Renal cortex interstitium (tissue), 11 donors: ENCODE results near the gene GUCY1A1. TPM values are rescaled to one million over a fixed set of nuclear protein-coding genes. Genes with fewer than 3 reads are reported as not detected.

Experiments used
- DNase-seq, 11 donors: peaks; one replicate each; pipeline ENCODE4 v3.0.0-alpha.2; 2013; ENCODE audit warnings: low read depth in 9 of 11, low spot score in 4 of 11; ENCODE audit errors: extremely low read depth in 1 of 11
- polyA plus RNA-seq, 3 donors: library from polyadenylated mRNA; unstranded; fragments of 120-200 nt; gene quantifications; one replicate each; pipeline ENCODE4 v1.2.1, GENCODE V29; 2013; ENCODE audit not compliant: insufficient read length in 3 of 3

Gene GUCY1A1
- polyA plus RNA-seq, 3 donors, result 65.0 to 82.3 (median 81.1) TPM

DNA sequence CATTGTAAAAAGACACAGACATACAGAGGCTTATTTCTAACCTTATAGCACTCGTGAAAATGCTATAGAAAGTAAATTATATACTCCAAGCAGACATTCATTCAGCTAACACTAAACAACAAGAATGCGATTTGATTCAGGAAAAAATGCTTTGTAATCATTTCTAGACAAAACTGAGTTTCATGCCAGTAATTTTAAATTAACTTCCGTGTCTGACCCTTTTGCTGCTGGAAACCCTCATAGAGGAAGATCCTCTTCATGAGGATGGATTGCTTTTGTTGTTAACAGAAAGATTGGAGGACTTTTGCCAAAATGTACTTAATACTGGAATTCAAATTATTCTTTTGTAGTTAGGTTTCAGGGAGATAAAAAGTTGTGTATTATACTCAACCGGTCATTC is 43.3 kb downstream of the GUCY1A1 start:
- DNase-seq, result peak in 1 of 11 donors; percentile 17

DNA sequence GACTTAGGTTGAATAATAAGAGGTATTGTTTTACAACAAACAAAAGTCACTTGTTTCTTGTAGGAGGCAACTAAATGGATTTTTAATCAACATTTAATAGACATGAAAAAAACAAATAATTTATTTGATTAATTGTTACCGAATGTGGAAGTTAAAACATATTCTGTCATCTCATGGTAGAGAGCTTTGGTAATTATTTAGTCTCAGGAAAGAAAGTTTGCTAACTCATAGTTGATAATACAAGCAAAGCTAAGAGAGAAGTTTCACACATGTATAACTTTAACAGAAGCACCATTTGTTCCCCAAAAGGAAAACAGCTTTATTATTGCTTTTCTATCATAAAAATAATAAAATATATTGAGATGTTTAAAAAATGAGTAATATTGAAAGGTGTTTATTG is 44.9 kb downstream of the GUCY1A1 start:
- DNase-seq, result no peak

DNA sequence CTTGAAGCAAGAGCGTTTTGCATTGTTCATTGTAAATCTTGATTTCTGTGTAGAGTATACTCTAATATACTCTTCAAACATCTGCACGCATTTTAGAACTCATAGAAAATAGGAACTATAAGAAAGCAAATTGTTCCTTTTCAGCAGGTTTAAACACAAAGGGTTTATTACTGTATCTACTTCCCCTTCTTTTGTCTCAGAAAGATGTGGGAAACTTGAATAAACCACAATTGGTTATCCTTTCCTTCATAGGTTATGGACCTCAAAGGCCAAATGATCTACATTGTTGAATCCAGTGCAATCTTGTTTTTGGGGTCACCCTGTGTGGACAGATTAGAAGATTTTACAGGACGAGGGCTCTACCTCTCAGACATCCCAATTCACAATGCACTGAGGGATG is 46.2 kb downstream of the GUCY1A1 start:
- DNase-seq, result no peak

DNA sequence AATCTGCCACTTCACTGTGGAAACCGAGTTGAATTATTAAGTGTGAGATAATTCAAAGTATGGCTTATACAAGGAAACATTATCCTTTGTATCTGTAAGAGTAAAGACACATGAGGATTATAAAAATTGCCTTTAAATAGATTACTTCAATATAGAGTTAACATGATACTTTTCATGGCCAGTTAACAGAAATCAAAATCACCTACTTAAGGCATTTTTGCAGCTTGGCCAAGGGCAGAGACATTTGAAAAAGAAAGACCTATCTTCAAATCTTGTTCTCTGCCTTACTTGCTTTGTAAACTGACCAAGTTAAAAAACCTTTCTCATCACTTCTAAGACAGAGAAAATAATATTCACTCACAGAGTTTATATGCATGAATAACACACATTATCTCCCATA is 47.3 kb downstream of the GUCY1A1 start:
- DNase-seq, result no peak

DNA sequence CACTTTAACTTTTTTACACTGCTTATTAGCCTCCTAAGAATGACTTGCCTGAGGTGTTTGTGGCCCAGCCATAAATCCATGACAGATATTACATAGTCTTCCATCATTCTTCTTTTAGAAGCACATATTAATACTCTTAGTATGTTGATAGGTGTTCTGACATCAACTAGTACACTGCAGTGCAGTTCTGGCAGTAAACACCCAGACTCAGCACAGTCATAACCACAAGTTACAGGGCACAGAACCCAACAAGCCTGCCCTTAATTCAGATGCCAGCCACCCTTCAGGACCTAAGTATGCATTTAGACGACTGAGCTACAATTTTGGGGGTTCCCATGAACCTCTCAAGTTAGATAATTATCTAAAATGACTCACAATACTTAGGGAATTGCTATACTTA is 55.7 kb downstream of the GUCY1A1 start:
- DNase-seq, result no peak

DNA sequence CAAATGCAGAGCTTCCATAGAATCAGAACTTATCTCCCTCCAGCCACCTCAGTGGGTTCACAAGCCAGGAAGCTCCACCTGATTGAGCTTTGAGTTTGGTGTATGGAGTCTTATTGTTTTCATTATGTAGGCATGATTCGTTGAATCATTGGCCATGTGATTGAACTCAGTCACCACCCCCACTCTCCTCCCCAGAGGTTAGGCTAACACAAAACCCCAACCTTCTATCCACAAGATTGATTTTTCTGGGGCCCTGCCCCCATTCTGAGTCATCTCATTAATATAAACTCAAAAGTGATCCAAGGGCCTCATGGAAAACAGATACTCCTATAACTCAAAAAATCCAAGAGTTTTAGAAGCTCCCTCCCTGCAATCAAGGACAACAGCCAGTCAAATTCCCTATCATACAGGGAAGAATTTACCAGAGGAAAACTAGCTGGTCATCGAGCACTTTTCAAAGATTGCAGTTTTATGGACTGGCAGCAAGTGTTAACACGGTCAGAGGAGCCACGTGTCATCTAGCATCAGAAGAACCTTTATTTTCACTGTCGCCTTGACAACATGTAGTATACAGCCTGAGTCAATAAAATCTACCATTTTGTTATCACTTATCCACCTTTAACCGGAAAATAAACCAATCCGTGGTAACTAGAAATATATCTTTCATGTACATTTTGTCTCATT is 56.3 kb downstream of the GUCY1A1 start:
- DNase-seq, result no peak

DNA sequence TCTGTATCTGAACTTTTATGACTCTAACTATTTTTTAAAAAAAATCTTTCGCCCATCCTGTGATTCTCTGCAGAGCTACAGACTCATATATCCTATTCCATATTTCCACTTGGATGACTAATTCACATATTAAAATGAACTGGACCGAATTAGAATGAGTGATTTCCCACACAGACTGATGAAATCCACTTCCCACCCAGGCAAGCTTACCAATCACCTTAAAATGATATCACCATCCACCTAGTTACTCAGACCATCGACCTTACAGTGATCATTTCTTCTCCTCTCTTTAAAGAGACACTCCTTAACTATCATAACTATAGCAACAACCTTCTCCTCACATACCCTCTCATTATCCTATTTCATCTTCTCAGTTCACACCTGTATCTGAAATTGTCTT is 58.1 kb downstream of the GUCY1A1 start:
- no peak for DNase-seq

DNA sequence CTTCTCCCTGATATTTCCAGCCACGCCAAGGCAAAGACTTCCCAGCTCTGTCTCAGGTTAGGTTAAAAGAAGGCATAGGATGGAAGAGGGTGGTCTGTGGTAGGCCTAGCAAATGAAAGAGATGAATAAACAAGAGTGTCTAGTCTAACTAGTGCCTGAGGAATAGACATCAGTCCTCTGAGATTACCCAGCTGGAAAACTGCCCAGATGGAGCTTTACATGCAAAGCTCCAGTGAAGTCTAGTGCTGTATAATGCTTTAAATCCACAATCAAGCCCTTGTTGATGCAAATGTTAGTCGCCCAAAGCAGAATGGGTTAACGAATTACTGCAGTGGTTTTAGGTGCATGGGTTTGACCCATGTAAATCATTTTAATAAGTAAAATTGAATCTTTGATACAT is 67.4 kb downstream of the GUCY1A1 start:
- peak in 2 of 11 donors; percentile 9 to 14 for DNase-seq

DNA sequence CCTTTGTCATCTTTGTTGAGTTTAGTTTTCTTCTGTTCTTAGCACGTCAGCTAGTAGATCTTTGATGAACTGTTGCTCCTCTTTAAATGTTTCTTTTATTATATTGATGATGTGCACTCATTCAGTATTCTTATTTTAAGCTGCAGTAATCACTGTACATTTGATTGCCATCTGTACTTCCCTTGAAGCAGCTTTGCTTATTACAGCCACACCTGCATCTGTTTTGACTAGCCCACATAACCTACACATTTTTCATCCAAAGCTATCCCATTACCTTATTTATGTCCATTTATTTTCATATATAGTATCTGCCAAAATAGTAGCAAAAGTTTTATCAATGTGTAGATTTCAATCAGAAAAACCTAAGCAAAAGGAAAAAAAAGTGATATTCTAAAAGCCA is 68.3 kb downstream of the GUCY1A1 start:
- no peak for DNase-seq

DNA sequence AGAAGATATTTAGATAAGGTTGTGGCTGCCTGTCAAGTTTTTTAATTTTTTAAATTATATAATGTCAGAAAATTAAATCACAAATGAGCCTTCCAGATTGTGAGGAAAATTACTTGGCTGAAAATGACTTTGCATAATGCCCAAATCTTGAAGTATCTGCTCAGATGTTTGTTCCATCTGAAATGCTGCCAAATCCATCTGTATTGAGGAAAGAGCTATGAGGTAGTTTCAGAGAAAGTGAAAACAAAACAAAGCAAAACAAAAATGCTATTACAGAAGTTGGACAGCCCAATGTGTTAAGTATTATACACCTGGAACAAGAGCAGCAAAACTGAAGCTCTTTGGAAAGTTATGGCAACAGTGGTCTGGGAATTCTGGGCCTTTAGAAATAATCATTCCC is 68.8 kb downstream of the GUCY1A1 start:
- no peak for DNase-seq

DNA sequence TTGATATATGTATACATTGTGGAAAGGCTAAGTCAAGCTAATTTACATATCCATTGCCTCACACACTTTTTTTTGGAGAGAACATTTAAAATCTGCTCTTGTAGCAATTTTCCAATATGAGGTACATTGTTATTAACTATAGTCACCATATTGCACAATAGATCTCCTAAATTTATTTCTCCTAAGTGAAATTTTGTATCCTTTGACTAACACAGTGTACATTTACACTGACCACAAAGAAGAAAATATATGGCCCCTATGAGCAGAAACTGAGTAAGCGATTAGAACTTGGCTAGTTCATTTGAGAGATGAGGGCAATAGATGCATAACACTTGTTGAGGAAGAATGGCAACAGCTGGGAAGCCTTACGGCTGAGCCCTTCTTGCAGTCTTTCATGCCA is 71.9 kb downstream of the GUCY1A1 start:
- no peak for DNase-seq

DNA sequence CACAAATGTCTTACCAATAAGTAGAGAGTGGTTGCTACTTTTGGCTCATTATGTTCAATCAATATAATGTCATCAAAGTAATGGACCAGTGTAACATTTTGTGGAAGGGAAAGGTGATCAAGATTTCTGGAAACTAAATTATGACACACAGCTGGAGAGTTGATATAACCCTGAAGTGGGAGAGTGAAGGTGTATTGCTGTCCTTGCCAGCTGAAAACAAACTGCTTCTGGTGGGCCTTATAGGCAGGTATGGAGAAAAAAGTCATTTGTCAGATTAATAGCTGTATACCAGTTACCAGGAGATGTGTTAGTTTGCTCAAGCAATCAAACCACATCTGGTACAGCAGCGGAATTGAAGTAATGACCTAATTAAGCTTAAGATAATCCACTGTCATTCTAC is 74.9 kb downstream of the GUCY1A1 start:
- no peak for DNase-seq

DNA sequence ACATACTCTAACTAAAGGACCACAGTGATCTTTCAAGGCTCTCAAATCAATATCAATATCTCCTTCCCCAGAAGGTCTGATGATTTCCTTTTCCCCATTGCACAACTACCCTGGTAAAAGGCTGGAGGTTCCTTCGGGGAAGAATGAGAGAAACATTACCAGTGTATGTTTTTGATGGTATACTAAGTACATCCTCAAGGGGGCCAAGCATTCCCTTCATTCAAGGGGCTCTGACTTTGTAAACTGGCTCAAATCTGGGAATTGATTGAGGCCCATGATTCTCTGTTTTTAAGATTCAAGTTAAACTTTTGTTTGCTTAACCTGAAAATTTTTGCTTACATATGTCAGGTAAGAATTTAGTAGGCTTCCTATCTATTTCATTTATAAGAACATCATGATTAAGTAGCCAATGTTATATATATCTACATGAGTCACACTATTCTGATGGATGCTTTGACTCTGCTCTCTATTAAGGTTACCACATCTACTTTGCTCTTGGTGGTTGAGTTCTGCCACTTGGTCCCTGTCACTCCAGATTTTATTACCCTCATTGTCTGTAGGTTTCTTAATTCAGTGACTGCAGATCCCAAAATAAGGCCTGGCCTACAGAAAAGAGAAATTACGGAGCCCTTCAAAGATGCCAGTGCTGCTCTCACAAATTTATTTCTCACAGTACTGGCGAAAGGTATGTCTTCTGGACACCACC is 75.8 kb downstream of the GUCY1A1 start:
- no peak for DNase-seq

DNA sequence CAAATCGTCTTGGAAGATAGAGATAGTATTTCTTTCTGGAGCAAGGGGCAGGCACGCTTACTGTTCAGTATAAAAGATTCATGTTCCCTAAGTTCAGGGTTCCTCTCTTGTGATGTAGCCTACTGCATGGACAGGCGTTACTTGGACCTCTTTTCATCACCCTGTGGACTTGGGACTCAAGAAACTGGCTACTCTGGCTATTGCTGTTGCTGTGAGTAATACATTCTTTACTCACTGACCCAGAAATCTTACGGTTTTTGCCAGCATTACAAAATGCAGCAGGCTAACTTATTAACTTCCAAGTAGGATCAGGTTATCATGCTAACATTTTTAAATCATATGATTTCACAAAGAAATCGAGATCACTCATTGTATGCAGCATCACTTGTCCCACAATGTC is 79.3 kb downstream of the GUCY1A1 start:
- DNase-seq, result peak in 1 of 11 donors; percentile 33

DNA sequence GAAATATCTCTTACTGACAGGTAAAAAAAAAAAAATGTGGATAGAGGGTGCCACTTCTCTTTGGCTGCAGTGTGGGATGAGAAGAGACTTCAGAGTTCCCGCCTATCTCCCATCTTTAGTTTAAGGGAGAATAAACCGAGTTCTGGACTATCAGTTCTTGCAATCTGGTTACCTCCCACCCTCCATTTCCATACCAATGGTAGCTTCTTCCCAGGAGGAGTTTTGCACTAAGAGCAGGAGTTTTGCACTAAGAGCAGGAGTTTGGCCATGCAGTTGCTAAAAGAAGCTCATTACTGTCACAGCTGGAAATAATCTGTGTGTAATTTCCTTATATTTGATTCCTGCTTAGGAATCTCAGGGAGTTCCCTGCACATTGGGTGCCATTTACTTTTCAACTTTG is 81.4 kb downstream of the GUCY1A1 start:
- DNase-seq, result no peak

DNA sequence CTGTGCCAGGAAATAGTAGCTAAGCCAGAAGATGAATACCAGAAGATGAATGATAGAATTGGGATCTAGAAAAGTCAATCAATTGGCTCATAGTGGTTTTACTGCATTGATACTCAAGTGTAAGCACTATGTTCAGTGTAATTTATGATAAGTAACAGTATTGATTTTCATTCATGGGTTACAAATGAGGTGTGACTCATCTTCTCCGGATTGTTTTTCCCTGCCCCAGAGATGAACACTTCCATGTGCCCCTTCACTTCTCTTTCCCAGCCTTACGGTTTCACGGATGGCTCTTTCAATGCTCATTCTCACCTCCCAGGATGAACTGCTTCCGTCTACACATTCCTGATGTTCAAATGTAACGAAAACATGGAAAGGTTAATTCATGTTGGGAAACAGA is 82.4 kb downstream of the GUCY1A1 start:
- no peak for DNase-seq

DNA sequence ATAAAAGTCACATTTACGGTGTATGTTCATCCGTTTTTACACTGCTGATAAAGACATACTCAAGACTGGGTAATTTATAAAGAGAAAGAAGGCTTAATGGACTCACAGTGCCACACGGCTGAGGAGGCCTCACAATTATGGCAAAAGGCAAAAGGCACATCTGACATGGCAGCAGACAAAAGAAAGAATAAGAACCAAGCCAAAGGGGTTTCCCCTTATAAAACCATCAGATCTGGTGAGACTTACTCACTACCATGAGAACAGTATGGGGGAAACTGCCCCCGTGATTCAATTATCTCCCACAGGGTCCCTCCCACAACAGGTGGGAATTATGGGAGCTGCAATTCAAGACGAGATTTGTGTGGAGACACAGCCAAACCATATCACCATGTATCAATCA is 84.9 kb downstream of the GUCY1A1 start:
- no peak for DNase-seq

DNA sequence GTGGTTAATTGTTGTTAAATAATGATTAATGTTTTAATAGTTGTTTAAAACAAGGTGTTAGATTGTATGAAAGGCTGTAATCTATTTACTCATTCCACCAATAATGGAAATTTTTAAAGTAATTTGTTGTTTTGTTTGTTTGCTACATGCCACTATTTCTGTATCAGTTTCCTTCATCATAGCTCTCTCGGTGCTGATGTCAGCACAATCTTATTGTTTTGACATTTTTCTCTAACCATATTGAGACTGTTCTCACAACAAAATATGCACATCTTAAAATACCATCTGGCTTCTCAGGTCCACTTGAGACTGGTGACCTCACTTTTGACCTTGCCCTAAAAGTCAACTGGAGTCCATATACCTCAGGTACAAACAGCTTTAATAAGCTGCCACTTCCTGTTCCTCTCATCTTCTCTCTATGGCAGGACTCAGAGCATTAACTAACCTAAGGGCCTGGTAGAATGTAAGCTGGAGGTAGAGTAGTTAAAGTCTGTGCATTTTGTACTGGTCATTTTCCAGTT is 91.2 kb downstream of the GUCY1A1 start:
- DNase-seq, result no peak

DNA sequence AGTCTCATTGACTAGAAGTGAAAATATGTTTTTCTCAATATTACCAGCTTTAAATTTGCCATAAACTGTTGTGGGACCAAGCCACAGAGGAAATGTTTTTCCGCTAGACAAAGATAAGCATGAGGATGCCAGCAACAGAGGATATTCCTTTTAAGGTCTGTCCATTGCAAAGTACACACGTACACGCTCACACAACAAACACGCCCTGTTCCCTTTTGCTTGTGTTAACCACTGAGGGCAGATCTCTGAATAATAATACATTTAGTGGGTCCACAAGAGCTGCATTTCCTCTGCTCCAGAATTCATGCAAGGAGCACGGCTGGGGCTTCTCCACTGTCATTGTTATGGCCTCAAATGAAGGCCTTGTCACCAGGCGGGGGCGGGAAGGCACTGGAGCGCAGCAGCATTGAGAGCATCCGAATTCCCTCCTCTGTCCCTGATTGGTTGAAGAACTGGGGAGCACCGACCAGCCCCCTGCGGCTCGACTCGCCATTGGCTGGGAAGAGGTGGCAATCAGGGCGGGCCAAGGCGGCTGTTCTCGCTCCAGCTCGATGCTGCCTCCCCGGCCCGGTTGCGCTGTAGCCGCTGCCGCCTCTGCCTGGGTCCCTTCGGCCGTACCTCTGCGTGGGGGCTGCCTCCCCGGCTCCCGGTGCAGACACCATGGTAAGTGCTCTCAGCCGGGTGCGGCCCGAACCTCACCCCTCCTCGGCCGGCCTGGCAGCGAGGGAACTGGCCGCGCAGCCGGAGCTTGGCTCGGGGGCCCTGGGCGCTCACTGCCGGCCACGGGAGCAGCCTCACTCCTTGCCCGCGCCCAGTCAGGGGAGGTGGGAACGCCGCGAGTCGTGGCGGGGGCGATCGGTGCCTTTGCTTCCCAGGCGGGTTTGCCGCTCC is 92.1 kb downstream of the GUCY1A1 start, which contains the start of gene GUCY1B1:
Gene GUCY1B1 (plus strand): TSS at position 541 of the 891 bp plus-strand sequence. CDS start 120 bp downstream, at position 661.
- DNase-seq, result peak; percentile 79 to 96 (median 88)
